DMS 273 treated with DMSO at 0.1 percent for 48 hours (cell line): ENCODE measurements around the gene CAB39.

Experiments used
- DNase-seq: peaks from one replicate; lab custom pipeline; 2025; lab: John Stamatoyannopoulos, UW

The CAB39 gene

DNA sequence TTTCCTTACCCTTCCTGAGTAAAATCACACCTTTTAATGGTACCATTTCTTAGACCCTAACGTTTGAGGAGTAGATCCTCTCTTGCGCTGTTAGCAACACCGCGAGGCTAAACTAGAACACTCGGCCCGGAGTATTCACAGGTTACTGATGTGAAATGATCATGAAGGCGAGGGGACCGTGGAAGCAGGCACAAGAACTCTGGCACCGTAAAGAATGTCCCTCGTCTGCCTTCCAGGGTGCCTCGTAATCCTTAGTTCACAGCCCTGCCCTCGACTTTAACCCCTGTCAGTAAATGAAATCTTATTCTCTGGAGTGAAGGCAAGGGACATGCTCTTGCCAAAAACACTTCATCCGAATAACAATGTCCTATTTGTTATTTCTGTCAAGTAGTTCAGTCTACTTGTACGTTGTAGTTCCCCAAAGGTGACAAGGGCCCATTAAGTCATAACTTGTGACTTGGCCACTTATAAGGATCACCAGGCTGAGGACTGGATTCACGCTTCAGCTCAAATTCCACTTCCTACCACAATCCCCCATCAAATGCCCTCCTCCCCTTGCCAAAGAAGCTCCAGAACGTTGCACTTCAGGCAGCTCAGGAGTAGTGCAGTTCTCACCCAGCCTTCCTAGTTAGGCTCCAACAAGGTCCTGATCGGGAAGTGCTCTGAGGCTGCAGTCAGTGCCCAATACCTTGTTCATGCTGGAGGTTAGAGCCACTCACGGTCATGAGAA is 108.8 kb downstream of the CAB39 start:
- DNase-seq = no peak

DNA sequence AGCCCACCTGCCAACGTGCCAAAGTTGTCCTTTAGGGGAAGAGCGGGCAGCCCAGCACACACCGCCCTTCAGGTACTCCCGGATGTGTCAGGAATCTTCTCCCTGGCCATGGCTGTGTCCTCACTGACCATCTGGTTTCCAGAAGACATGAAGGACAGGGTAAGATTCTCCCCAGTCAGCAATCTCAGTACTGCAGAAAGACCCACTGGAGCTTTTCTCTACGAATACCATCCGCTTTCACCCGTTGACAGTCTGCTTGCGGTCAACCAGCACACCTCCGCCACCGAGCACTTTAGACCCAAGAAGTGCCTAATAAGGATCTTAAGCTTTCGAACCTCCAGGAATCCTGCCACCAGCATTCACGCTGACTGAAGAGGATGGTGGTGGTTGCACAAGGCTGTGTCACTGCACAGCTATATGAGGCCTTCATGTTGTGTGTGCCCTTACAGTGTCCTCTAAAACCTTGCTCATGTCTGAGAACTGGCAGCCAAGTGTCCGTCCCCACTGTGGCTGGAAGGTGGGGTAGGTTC is 109.4 kb downstream of the CAB39 start:
- no peak for DNase-seq

DNA sequence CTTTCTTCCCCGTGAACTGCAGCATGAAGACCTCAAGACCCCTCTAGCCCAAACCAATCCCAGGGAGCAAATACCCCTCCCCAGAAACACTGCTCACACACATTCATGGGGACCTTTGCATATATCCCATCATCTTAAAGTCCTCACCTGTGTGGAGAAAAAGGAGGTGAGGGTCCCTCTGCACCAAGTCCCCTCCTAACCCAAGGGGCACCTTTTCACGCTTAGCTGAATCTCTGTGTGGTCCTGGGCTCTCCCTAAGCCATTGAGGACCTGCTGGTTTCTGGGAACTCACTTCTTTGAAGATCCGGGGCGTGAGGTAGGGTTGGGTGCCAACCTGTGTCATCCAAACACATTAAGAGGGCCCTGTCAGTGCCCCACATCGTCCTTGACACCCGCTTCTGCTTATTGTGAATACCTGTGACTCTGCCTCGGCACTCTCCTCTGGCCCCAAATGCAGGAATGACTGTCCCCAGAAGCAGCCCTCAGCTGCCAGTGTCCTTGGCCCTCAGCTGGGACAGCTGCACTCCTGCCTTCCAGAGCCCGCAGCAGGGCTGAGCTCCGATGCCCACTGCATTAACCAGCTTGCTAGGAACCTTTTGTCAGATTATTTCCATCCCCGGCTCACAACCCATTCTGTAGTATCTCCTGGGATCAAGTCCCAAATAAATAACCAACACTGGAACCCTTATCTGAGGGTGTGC is 110.8 kb downstream of the CAB39 start:
- DNase-seq = no peak

DNA sequence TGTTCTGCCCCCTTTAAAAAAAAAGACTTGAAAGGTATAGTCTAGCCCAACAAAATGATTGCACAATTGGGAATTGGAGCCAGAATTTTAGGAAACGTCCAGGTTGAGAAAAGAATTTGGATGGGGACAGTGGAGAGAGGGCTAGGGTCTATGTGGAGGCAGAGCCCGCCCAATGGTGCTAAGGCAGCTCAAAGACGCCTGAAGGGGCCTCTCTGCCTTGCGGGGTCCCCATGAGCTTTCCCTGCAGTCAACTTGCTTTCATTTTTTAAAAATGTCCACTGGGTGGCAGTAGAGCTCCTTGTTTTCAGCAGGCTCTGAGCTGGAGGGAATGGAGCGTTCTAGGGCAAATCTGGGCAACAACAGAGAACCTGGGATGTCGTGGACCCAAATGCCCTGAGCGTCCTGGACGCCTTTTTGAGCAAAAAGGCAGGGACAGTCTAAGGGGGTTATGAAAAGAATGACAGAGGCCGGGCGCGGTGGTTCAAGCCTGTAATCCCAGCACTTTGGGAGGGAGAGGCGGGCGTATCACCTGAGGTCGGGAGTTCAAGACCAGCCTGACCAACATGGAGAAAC is 111.8 kb downstream of the CAB39 start:
- peak; percentile 25 for DNase-seq

DNA sequence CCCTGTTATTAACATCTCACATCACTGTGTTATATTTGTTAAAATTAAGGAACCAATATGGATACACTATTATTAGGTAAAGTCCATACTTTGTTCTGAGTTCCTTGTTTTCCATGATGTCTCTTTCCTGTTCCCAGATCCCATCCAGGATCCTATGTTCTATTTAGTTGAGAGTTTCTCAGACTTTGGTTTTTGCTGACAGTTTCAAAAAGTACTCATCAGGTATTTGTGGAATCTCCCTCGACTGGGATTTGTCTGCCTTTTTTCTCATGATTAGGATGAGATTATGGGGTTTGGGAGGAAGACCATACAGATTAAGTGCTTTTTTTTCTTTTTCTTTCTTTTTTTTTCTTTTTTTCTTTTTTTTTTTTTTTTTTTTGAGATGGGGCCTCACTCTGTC is 112.7 kb downstream of the CAB39 start:
- no peak for DNase-seq

DNA sequence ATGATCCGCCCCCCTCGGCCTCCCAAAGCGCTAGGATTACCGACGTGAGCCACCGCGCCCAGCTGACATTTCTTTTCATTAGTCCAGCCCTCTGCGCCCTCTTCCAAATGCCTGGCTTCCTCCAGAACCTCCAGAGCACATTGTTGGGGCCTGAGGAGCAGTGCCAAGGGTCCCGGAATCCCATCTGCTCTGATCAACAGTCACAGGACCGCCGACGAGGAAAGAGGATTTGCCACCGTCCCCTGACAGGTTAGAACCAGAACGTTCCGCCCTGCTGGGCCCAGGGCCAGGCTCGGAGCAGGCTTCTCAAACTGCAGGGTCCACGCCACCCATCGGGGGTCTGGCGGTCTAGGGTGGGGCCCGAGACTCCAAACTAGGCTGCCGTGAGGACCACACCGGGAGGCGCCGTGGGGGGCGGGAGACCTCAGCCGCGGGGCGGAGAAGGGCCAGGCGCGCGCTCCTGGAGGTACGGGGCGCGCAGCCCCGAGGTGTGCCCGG is 115.2 kb downstream of the CAB39 start:
- DNase-seq = no peak

DNA sequence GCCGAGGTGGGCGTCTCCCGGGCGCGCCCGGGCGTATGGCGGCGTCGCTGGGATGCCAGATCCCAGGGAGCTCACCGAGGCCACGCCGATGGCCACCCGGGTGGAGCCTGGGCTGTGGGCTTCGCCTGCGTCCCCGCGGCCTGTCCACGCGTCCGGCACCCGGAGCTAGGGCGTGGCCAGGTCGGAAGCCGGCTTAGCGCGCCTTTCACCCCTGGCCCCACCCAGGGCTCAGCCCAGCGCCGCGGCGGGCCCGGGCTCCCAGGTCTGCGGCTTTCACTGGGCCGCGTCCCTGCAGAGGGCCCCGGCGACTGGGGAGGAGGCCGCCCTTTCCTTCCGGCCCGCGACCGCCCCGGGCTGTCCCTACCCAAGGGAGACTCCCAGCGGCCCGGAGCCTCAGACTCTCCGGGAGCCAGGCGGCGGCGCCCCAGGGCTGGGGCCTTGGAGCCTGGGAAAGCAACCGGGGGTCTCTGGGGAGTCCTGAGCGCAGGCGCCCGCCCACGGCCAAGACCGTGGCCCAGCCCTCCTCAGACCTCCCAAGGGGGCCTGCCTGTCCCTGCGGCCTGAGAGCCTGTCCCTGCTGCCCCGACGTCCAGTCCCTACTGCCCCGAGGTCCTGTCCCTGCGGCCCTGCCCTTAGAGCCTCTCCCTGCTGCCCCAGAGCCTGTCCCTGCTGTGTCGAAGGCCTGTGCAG is 115.8 kb downstream of the CAB39 start:
- DNase-seq = no peak

DNA sequence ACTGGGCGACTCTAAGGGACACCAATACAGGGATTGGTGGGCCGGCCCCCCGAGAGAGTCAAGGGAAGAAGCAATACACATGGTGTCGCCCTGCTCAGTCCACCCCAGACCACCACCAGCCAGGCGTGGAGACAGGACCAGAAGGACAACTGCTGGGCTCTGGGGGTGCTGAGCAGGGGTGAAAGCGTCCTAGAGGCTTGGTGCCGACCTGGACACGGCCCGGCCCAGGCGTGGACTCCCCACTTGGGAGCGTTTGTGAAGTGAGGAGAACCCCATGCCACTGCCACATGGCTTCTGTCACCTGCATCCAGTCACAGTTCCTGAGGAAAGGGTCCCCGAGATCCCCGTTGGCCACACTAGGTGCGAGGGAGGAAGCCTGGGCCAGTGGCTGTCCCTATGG is 116.7 kb downstream of the CAB39 start:
- no peak for DNase-seq

DNA sequence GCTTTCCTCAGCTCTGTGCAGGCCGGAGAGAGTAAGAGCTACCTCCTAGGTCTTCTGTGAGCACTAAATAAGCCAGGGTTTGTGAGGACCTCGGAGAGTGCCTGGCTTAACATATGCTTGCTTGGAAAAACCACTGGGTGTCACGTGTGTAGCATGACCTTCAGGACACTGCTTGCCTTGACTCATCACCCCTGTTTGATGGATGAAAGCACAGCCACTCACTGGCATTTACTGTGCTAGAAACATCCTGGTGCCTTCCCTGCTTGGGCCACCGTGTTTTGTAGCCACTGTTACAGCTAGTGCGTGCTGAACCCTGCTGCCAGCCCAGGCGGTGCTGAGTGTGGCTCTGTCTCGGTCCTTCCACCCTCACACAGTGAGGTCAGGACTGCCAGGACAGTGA is 117.3 kb downstream of the CAB39 start:
- no peak for DNase-seq

DNA sequence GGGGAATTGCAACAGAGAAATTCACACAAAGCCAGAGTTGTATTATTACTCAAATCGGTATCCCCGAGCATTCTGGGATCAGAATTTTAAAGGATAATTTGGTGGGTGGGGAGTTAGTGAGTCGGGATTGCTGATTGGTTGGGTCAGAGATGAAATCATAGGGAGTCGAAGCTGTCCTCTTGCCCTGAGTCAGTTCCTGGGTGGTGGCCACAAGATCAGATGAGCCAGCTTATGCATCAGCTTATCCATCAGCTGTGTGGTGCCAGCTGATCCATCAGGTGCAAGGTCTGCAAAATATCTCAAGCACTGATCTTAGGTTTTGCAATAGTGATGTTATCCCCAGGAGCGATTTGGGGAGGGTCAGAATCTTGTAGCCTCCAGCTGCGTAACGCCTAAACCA is 117.8 kb downstream of the CAB39 start:
- no peak for DNase-seq

DNA sequence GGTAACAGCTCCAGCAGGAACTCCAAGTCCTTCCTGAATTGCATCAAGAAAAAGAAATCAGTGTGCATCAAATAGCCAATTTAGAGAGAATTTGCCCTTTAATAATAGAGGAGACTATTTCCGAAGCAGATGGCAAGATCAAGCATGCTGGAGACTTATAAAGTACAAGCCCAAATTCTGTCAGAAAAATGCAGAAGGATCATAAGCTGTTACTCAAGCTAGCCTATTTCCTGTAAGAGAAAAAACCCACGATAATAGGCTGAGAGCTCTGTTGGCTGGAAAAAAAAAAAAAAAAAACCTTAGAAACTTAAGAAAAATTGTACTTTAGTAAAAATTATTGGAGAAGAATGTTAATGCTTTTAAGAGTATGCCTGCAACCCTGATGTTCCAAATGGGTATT is 127.7 kb downstream of the CAB39 start:
- DNase-seq = no peak

DNA sequence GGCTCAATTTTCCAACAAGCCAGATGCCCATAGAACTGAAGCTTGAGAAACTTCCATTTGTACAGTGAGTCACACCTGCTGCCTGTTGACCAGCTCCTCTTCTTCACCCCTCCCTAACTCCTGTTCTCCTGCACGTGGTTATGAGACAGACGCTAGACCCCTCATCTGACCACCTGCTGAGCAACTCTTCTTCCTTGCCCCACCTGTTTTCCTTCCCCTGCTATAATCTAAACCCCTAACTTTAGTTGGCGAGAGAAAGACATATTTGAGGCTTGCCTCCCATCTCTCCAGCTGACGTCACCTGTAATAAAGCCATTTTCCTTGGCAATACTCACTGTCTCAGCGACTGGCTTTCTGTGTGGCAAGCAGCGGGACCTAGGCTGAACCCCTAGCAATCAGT is 129.8 kb downstream of the CAB39 start:
- no peak for DNase-seq

DNA sequence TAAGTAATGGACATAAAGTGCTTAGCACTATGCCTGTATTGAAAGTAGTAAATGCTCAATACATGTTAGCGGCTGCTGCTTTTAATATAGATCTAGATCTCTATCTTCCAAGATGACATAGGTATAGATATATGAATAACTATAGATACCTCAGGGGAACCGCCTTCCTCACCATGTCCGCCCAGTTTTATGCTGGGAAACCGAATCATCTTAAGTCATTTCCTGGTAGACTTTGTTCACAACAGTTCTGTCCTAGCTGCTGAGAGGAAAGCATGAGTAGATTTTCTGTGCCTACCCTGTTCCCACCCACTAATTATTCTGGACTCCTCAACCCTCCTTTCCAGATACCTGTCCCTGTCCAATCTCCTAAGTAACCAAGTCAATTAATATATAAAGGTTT is 130.5 kb downstream of the CAB39 start:
- DNase-seq = no peak

DNA sequence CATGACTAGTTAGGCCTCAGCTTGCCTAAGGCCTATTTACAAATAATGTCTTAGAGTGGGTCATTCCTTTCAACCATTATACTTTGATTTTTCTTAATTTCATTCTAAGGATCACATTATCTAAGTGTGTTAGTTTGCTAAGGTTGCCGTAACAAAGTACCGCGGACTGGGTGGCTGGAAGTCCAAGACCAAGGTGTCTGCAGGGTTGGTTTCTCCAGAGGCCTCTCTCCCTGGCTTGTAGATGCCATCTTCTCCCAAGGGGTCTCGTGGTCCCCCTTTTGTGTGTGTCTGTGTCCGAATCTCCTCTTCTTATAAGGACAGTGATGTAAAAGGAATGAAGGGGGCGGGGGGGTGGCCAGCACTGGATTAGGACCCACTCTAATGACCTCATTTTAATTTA is 133.7 kb downstream of the CAB39 start:
- no peak for DNase-seq

DNA sequence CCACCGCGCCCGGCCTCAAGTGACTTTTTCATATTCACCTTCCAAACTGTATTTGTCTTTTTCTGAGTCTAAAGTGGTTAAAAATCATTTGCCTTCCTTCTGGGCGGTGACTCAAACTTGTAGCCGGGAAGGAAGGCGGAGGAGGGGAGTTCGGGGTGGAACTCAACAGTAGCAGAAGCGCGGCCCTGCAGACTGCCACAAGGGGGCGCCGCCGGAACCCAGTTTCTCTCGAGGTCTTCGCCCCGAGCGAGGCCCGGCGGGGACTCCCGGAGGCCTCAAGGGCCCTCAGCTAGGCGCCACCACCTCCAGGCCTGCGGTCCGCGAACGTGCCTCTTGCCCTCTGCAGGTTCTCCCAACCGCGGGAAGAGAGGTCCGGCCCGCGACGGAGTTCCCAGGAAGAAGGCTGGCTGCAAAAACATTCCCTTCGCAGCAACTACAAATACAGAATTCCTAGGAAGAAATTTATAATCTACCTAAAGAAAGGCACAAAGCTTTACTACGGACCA is 135.3 kb downstream of the CAB39 start:
- DNase-seq = no peak

DNA sequence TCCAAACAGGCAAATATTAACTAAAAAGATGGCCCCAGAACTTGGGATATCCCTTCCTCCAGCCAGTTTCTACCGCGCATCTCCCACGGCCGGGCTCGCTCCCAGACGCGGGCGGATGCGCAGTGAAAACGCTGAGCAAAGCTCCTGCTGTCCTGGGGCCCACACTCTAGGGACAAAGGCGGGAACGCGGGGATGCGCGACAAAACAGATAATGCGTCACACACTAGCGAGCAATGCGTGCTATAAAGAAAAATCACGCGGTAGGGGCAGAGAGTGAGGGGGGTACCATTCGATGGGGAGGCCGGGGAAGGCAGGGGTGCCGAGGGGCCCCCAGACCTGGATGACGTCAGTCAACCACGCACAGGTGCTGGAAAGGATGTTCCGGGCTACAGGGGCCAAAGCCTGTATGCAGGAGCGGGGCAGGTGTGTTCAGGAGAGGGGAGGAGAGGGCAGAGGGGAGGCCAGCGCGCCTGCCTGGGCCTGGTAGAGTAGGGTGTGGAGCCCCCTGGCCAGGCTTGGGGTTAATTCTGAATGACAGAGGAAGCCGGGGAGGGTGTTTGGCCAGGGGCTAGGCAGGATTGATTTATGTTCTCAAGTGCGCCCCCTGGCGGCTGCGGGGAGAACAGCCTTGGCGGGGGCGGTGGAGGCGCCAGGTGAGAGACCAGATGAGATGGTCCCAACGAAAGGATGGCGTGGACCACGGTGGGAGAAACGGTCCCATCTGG is 137.2 kb downstream of the CAB39 start:
- DNase-seq = no peak

DNA sequence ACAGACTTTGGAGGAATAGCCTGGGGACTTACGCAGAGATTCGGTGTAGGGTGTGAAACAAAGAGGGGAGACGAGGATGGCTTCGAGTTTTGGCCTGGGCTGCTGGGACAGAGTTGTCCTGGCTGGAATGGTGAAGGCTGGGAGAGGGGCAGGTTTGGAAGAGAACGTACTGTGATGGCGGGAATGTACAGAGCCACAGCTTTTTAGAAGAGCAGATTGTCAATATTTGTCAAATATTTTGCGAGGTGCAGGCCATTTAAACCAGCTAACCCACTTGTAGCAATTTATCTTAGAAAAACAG is 137.7 kb downstream of the CAB39 start:
- DNase-seq = no peak

DNA sequence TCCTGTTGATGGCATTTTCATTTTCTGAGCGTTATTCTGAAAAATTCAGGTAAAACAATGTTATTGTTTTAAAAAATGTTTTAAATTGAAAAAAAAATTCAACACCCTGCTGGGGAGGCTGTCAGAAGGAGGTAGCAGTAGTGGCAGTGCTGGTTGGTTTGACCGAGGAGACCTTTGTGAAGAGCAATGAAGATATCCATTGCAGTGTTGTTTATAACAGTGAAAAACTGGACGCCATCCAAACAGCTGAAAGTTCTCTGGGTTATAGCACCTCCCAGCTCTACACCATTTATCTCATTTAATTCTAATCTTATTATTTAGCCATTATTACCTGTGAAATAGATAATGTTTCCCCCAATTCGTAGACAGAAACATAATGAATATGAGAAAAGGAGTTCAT is 139.5 kb downstream of the CAB39 start:
- DNase-seq = no peak

DNA sequence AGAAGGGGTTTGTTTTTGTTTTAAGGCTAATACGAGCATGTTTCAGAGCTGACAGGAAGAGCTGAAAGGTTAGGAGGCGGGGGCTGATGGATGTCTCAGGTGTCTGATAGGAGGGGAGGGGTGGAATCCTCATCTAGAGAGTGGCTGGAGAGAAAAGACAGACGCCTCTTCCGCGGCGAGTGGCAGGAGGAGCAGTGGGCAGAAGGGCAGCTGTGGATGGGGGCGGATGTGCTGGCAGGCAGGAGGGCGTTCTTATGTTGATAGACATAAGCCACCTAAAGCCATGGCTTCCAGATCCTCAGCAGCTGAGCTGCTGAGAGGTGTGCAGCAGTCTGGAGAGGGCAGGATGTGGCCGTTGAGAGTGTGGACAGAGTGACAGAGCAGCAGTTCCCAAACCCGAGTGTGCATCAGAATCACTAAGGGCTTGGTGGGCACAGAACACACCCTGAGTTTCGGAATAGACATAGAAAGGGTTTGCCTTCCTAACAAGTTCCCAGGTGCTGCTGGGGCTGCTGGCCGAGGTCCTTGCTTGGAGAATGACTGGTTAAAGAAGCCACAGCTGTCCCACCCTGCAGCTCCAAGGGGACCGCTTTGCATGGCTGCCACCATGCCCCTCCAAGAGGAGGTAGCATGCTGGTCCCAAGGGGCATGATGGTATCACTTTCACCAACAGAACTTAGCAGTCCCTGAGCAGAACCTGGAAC is 149.1 kb downstream of the CAB39 start:
- no peak for DNase-seq

DNA sequence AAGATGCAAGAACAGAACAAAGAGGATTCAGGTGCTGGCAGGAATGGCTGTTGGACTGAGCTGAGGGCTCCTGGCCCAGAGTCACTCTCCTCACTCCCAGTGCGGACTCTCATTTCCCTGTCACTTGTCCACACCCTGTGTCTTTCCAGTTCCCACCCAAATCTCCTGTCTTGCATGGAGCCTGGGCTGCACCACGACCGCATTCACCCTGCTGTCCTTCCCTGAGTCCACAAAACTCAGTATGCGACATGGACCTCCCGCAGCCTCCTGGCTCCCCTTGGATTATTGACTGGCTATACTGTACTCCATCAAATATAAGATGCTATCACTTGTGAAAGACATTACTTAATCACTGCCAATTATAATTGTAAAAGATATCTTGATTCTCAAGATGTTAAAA is 149.7 kb downstream of the CAB39 start:
- no peak for DNase-seq

DNA sequence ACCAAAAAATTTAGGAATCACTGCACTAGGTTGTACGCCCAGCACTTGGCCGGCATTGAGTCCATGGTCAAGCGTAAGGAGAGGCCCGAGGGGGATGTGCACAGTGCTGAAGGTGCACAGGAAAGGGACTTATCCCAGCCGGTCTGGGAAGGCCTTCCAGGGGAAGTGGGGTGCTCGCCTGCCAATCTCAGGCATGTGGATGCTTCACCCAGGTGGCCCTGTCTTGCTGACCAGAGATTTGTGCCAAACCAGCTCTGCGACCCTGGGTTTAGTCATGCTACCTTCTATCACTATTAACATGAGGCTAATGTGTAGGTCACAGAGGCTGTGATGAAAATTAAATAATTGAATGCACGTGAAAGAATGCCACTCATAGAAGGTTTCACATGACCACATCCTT is 150.4 kb downstream of the CAB39 start:
- DNase-seq = no peak
